Fibroblast of the conjunctiva (primary cell): Measurements from ENCODE around the gene DMKN.

Source experiments
- DNase-seq: peaks from one replicate; pipeline ENCODE4 v3.0.0-alpha.2; 2010; ENCODE audit warnings: low read depth

DMKN gene

GRCh38 chr19:35549879-35550523 is 36.6 kb upstream of the DMKN start:
- no peak for DNase-seq

- peak; percentile 30 for DNase-seq
These were observed 35.8 kb upstream of the DMKN start for GRCh38 chr19:35549174-35549788.

- no peak for DNase-seq
These were observed 33.1 kb upstream of the DMKN start for GRCh38 chr19:35546532-35546931.

- no peak for DNase-seq
These were observed 32.5 kb upstream of the DMKN start for GRCh38 chr19:35545855-35546381.

GRCh38 chr19:35545001-35545854 is 31.8 kb upstream of the DMKN start, which contains the start of gene TMEM147:
Gene TMEM147 (plus strand): TSS chr19:35545626. CDS start chr19:35545740, 114 bp downstream.
- peak; percentile 68 for DNase-seq

- no peak for DNase-seq
These were observed 30.8 kb upstream of the DMKN start for GRCh38 chr19:35544110-35544802.

GRCh38 chr19:35543280-35544109 is 30.0 kb upstream of the DMKN start:
- no peak for DNase-seq

GRCh38 chr19:35542209-35542608 is 28.8 kb upstream of the DMKN start:
- DNase-seq = no peak

- no peak for DNase-seq
These were observed 27.0 kb upstream of the DMKN start for GRCh38 chr19:35540356-35540927.

- DNase-seq = no peak
These were observed 26.4 kb upstream of the DMKN start for GRCh38 chr19:35539850-35540249.

- no peak for DNase-seq
These were observed 25.9 kb upstream of the DMKN start for GRCh38 chr19:35539314-35539713.

GRCh38 chr19:35534803-35535480 is 21.5 kb upstream of the DMKN start:
- no peak for DNase-seq

GRCh38 chr19:35533822-35534392 is 20.5 kb upstream of the DMKN start:
- no peak for DNase-seq

- no peak for DNase-seq
These were observed 19.9 kb upstream of the DMKN start, which contains the start of gene GAPDHS for GRCh38 chr19:35533201-35533821. Gene GAPDHS (plus strand): TSS chr19:35533456. CDS start chr19:35533528, 72 bp downstream.

GRCh38 chr19:35531291-35531690 is 17.8 kb upstream of the DMKN start:
- DNase-seq = no peak

- DNase-seq = no peak
These were observed 16.1 kb upstream of the DMKN start for GRCh38 chr19:35529241-35530218.

- DNase-seq = peak; percentile 26
These were observed 15.0 kb upstream of the DMKN start, which contains the start of gene SBSN for GRCh38 chr19:35528218-35529038. Gene SBSN (minus strand): TSS chr19:35528311. CDS start chr19:35528281, 30 bp downstream.
